Measurements from ENCODE around the gene PDLIM1.

Gene PDLIM1

GRCh38 chr10:95290461-95291364, at the start of gene PDLIM1:
TSS of gene PDLIM1 (minus strand) at chr10:95291003. CDS start at chr10:95290915, 88 bp downstream.
- DNase-seq: no peak

GRCh38 chr10:95339863-95340262, 49.1 kb upstream of the PDLIM1 start:
- no peak for DNase-seq

- no peak for DNase-seq
Observed at GRCh38 chr10:95337423-95338160, 46.8 kb upstream of the PDLIM1 start.

- no peak for DNase-seq
Observed at GRCh38 chr10:95336702-95337101, 45.9 kb upstream of the PDLIM1 start.

- no peak for DNase-seq
Observed at GRCh38 chr10:95335933-95336699, 45.3 kb upstream of the PDLIM1 start.

GRCh38 chr10:95334805-95335144, 44.0 kb upstream of the PDLIM1 start:
- DNase-seq: no peak

GRCh38 chr10:95333997-95334804, 43.4 kb upstream of the PDLIM1 start:
- no peak for DNase-seq

GRCh38 chr10:95332666-95333249, 42.0 kb upstream of the PDLIM1 start:
- DNase-seq: no peak

- no peak for DNase-seq
Observed at GRCh38 chr10:95331596-95332130, 40.9 kb upstream of the PDLIM1 start.

- no peak for DNase-seq
Observed at GRCh38 chr10:95330966-95331453, 40.2 kb upstream of the PDLIM1 start.

- no peak for DNase-seq
Observed at GRCh38 chr10:95329296-95329695, 38.5 kb upstream of the PDLIM1 start.

GRCh38 chr10:95328013-95328412, 37.2 kb upstream of the PDLIM1 start:
- DNase-seq: no peak

- DNase-seq: no peak
Observed at GRCh38 chr10:95327367-95327766, 36.6 kb upstream of the PDLIM1 start.

- no peak for DNase-seq
Observed at GRCh38 chr10:95326396-95326795, 35.6 kb upstream of the PDLIM1 start.

GRCh38 chr10:95325863-95326262, 35.1 kb upstream of the PDLIM1 start:
- DNase-seq: no peak

- no peak for DNase-seq
Observed at GRCh38 chr10:95324436-95325268, 33.8 kb upstream of the PDLIM1 start.

- no peak for DNase-seq
Observed at GRCh38 chr10:95321554-95322301, 30.9 kb upstream of the PDLIM1 start.

GRCh38 chr10:95319239-95319638, 28.4 kb upstream of the PDLIM1 start:
- DNase-seq: no peak

- DNase-seq: no peak
Observed at GRCh38 chr10:95315509-95315908, 24.7 kb upstream of the PDLIM1 start.
